ENCODE results near the gene MPG.
"Not testable (repeated sequence)": the region's sequence is repeated elsewhere in the genome, so short reads cannot be mapped to it uniquely, and the experiment has no call there.

Gene MPG

DNA sequence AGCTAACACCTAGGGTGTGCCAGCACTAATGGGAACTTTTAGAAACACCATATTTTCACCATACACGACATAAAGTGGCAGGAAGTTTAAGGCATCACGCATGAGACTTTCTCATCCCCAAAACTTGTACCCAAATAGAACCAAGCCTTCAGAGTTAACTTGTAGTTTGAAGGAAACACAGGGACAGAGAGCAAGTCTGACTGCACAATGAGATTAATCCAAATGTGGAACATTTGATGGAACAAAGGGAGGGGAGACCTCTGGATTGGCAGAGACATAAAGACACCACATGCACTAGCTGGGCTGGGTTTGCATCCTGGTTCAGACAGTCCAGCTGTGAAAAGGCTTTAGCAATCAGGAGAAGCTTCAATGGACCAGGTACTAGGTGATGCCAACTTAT lies 36.3 kb downstream of the MPG start:
- DNase-seq, result no peak

DNA sequence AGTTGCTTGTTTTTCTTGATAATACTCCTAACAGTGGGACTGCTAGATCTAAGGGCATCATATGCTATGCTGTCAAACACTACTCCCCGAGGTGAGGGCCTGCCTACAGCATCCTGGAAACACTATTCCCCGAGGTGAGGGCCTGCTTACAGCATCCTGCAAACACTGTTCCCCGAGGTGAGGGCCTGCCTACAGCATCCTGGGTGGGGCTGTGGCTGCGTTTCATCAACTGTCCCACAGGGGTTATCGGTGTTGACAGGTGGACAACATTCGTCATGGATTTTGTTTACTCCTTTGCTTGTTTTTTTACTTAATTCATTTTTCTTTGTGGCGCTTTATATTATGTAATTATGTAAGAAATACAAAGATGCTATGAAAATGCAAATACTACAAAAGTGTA lies 38.0 kb downstream of the MPG start:
- no peak for DNase-seq

DNA sequence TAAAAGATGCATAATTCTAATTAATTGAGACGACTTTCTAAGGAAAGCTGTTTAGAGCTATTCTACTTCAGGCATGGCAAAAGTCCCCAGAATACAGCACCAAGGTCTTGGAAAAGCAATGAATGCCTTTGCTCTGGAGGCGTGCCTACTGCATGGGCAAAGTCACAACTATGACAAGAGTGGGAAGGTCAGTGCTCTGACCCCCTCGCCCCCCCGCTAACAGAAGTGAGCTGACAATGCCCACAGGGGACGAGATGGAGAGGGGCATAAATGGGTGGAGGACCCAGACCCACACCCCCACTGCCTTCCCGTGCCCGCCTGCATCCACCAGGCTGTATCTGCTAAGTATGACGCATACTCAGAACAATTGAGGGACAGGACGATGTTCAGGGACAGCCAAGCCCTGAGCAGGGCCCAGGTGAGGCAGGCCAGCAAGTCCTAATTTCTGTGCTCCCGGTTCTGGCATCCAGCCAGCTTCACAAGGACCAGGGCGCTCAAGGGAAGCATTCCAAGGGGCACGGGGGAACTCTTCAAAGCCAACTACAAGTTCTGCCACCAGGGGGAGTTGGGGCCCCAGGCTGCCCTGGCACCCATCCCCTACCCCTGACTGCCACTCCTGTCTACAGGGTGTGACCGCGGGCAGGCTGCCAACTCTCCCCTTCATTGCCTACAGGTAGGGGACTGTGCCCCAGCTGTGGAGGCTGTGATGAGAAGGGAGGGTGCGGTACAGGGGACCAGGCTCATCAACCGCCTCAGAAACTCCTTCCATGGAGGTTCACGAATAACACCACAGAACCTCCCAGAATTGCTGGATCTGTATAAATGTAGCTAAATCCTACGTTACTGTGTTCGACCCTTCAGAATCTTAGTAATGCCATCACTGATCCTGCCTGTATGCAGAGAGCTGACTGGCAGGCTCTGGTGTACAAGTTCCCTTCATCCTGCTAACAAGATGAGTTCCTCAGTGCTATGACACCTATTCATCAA lies 39.6 kb downstream of the MPG start:
- no peak for DNase-seq

DNA sequence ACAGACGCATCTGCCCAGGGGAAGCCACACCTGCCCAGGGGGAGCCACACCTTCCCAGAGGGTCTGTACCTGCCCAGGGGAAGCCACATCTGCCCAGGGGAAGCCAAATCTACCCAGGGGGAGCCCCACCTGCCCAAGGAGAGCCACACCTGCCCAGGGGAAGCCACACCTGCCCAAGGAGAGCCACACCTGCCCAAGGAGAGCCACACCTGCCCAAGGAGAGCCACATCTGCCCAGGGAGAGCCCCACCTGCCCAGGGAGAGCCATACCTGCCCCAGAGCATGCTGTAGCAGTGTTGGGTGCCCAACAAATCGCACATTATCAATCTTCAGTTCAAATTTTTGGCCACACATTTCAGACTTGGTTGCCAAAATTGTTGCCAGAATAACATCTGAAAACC lies 40.8 kb downstream of the MPG start:
- DNase-seq, result no peak

DNA sequence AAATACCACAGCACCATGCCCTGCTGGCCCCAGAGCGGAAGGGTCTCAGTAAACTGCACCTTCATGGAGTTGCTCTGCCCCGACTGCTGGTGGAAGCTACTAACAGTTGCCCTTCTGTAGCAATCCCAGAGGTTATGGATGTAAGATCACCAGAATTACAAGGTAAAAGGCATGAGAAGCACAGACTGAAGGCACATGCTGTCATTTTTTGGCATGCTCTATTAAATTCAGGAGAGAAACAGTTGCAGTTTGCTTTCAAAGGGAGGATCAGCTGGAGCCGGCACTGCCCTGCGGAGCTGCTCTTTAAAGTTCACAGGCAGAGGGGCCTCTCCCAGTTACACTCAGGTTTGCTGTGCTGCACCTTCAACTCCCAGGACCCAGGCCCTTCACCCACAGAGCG lies 41.3 kb downstream of the MPG start:
- no peak for DNase-seq

DNA sequence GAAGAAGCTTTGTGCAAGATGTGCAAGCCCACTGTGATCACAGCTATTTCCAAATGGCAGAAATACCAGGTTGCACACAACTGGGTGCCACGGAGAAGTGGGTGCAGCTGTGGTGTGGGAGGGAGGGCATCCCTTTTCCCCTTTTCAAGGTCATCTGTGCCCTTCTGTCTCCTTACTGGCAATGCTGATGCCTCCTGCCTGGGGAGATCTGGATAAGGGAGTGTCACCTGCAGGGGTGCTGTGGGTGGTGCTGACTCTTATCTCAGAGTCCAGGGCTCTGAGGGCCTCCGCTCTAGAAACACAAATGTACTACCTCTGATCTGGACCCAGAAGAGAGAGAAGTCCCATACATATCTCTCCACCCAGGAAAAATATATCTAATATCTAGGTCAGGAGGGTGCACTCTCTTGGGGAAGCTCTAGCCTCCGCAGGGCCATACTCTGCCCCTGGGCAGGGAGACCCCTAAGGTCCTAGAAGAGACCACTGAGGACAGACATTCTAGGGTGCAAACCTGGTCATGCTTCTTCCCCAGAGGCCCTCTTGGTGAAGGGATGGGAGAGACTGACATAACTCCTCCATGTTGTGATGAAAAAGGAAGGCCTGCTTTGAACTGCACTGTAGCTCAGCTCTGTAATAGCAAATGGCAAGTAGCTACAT lies 41.9 kb downstream of the MPG start:
- no peak for DNase-seq

DNA sequence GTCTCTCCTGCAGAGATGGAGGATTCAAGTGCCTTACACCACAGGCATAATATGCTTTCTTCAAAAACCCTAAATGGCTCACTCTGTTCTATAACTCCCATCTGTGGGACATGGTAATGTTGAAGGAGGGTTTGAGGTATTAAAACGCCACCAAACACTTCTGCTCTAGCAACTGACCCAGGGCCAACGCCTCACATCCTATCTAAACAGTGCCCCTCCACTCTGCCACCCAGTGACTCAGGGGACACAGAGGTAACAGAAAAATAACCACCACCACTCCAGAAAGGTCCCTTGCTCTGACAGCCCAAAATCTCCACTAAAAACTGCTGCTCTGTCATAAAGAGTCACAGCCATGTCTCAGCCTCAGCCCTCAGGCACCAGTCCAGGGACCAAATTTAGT lies 42.7 kb downstream of the MPG start:
- DNase-seq, result no peak

DNA sequence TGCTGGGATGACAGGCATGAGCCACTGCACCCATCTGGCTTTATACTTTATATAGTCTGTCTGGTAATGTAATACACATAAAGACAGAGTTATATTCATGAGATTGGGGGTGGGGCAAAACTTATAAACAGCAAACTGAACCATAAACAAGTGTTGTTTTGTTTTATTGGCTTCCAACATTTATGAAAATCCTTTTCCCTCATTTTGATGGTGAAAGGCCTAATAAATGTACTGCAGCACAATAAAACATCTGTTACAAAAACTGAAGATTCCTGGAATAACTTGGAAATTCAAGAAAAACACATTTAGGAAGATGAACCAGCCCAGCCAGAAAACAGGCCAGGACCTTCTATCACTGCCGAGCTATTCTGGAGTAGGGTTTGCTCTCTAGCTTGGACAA lies 44.3 kb downstream of the MPG start:
- DNase-seq, result no peak

DNA sequence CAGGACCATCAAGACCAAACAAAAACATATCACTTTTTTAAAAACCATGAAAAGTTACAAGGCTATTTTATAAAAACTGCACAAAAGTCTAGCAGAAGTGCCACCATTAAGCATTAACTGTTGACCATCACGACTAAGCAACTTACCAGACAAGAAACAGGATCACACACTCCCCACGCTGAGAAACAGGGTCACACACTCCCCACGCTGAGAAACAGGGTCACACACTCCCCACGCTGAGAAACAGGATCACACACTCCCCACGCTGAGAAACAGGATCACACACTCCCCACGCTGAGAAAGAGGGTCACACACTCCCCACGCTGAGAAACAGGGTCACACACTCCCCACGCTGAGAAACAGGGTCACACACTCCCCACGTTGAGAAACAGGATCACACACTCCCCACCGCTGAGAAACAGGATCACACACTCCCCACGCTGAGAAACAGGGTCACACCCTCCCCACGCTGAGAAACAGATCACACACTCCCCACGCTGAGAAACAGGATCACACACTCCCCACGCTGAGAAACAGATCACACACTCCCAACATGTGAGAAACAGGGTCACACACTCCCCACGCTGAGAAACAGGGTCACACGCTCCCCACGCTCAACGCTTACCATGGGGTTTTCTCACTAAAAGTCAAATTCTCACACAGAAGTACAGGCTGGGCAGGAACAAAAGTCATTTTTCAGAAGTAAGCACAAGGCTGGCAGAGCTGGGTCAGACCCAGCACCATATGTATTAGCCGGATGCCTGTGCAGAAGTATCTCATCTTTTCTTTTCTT lies 45.7 kb downstream of the MPG start:
- DNase-seq, result not testable (repeated sequence)

DNA sequence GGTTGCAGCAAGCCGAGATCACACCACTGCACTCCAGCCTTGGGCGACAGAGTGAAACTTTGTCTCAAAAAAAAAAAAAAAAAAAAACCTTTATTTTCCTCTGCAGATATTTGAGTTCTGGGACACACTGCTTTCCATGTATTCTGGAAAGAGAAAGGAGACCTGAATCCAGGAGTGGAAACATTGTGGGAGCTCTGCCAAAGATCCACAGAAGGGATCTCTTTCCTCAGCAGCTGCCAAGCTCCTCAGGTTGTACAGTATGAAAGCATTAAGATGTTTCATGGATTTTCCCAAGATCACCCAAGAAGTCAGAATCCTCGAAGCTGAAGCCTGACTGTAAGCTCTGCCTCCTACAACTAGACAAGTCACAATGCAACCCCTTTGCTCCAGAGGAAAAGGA lies 47.0 kb downstream of the MPG start:
- DNase-seq, result no peak

DNA sequence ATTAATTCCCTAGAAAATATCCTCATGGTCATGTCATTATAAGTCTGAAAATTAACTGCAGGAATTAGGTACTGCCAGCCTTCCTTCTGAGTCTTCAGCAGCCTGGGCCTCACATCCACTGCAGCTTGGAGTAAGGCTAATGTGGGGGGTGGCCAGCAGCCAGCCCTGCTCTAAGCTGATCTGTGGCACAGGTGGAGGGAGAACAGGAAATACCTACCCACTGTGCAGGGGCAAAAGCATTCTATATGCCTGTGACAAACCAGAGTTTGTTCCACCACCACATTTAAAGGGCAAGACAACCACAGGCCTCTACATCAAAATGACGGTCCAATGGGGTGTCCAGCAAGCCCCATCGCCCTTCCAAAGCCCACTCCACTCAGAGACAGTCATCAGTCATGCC lies 51.0 kb downstream of the MPG start:
- no peak for DNase-seq

DNA sequence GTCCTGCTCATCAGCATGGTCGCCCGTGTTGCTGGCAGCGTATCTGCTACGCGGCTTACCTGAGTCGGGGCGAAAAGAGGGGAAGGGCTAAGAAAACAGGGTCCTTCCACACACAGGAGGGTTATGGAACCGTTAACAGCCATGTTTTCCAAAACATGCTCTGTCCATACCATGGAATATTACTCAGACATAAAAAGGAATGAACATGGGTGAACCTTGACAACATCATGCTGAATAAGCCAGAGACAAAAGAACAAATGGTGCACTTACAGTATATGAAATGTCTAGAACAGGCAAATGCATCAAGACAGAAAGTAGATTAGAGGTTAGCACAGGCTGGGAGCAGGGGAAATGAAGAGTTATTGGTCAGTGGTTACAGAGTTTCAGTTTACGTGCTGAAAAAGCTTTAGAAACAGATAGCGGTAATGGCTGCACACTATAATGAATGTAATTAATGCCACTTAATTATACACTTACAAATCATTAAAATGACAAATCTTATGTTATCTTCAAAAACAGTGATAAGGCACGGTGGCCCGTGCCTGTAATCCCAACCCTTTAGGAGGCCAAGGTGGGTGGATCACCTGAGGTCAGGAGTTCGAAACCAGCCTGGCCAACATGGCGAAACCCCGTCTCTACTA lies 52.6 kb downstream of the MPG start:
- no peak for DNase-seq

DNA sequence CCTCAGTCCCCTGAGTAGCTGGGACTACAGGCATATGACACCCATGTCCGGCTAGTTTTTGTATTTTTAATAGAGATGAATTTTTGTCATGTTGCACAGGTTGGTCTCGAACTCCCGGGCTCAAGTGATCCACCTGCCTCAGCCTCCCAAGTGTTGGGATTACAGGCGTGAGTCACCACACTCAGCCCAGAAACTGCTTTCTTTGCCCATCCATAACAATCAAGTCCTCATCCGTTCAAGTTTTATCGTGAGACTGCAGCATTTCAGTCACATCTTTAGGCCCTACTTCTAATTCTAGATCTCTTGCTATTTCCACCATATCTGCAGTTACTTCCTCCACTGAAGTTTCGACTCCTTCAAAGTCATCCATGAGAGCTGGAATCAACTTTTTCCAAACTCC lies 54.1 kb downstream of the MPG start:
- DNase-seq, result no peak

DNA sequence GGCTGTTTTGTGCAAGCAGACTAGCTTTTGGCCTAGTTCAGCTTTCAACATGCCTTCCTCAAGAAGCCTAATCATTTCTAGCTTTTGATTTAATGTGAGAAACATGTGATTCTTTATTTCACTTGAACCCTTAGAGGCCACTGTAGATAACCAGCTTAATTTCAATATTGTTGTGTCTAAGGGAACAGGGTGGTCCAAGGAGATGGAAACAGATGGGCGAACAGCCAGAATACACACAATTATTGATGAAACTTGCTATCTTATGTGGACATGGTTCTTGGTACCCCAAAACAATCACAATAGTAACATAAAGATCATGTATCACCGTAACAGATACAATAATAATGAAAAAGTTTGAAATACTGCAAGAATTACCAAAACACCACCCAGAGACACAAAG lies 55.7 kb downstream of the MPG start:
- DNase-seq, result no peak

All from NCI-H1417 treated with DMSO at 0.1 percent for 48 hours (cell line).